Esophagus squamous epithelium (tissue), 5 donors: Measurements from ENCODE around the gene APOBEC3A. TPM values are rescaled to one million over a fixed set of nuclear protein-coding genes. Genes with fewer than 3 reads are reported as not detected.
A peak's percentile ranks its signal among the peaks of the same experiment; 100 is the strongest.

Experiments
- DNase-seq: peaks from one replicate; lab custom pipeline; 2025; lab: John Stamatoyannopoulos, UW
- H3K27ac ChIP-seq, 4 donors: fragments of 200-600 bp; sonication (generic); one replicate each; pipeline ENCODE4 v1.5.1; 2016 to 2019; ENCODE audit warnings: mild to moderate bottlenecking in 1 of 4
- H3K27me3 ChIP-seq, 4 donors: fragments of 200-600 bp; sonication (generic); 1 replicate in 3 of 4; 2 replicates in 1 of 4; pipeline versions ENCODE4 v1.5.1 to v1.6.0; 2017 to 2021; ENCODE audit warnings: antibody characterized with exemption in 1 of 4
- H3K36me3 ChIP-seq, 3 donors: fragments of 200-600 bp; sonication (generic); one replicate each; pipeline ENCODE4 v1.5.1; 2016 to 2019
- H3K4me1 ChIP-seq, 3 donors: fragments of 200-600 bp; sonication (generic); one replicate each; pipeline ENCODE4 v1.5.1; 2017 to 2019
- H3K4me3 ChIP-seq, 4 donors: fragments of 200-600 bp; sonication (generic); 1 replicate in 3 of 4; 2 replicates in 1 of 4; pipeline ENCODE4 v1.5.1; 2016 to 2019; ENCODE audit warnings: mild to moderate bottlenecking in 2 of 4, moderate library complexity in 1 of 4
- H3K9me3 ChIP-seq, 3 donors: fragments of 200-600 bp; sonication (generic); one replicate each; pipeline ENCODE4 v1.5.1; 2016 to 2019
- CTCF ChIP-seq, 6 experiments: fragments of 450-650 bp in 4 of 6; fragments of 200-600 bp in 2 of 6; sonication (generic) in 2 of 6; IDR thresholded peaks; one replicate each; pipeline ENCODE4 v1.5.1; 2016 to 2019; ENCODE audit warnings: antibody characterized with exemption in 6 of 6, mild to moderate bottlenecking in 4 of 6, moderate library complexity in 4 of 6
- POLR2A ChIP-seq, 4 donors: fragments of 450-650 bp; IDR thresholded peaks; one replicate each; pipeline ENCODE4 v1.6.1; 2017; ENCODE audit warnings: antibody characterized with exemption in 4 of 4, mild to moderate bottlenecking in 4 of 4, moderate library complexity in 3 of 4
- whole genome bisulfite sequencing, 2 donors: methylation state at CpG; one replicate each; pipeline ENCODE4 v1.1.5; 2018; 5-methylcytosine and 5-hydroxymethylcytosine counted together
- intact Hi-C: fragments of 100-400 bp; cut with DNase I; formaldehyde crosslinking; loops from one replicate; pipeline ENCODE4 v1.15.0; 2022
- total RNA-seq, 4 donors: library from RNA; depleted of rRNA; stranded (reverse); fragments of >200 nt; gene quantifications; one replicate each; pipeline ENCODE4 v1.1.0, GENCODE V29; 2016
- donor health status: DM: yes; HTN: yes; CAD: no.

Gene APOBEC3A
- total RNA-seq, 4 donors from 2014 or later: 0.57 to 27.3 (median 1.3) TPM

GRCh38 chr22:38963872-38964271, 6.5 kb downstream of the APOBEC3A start:
- Histone ChIP-seq H3K36me3 (no peaks in the 10 kb centered on the region), H3K9me3 (no peaks in the 10 kb centered on the region), H3K4me3 (no peak overlapping the region), H3K27me3 (peaks cover 0 to 18% (median 0%) of the 10 kb centered on the region in 4 donors), H3K27ac (peak overlapping the region in 1 of 4 donors; percentile 36), H3K4me1 (peaks cover 0 to 18% (median 7%) of the 10 kb centered on the region in 3 donors)
- DNase-seq: no peak
- intact Hi-C loops: no loop called here
- no peak for TF ChIP-seq POLR2A (IDR thresholded peaks at IDR 0.05)
- no peak for TF ChIP-seq CTCF (IDR thresholded peaks at IDR 0.05)
- 25 to 30% methylated on average over 8 to 9 of the region's 9 CpGs for WGBS, 2 donors

- no peak for DNase-seq
- no peaks in the 10 kb centered on the region for H3K36me3 ChIP-seq
- TF ChIP-seq CTCF (IDR thresholded peaks at IDR 0.05) (no peak), POLR2A (IDR thresholded peaks at IDR 0.05) (no peak)
- no peak overlapping the region for H3K4me3 ChIP-seq
- H3K4me1 ChIP-seq: peaks cover 0 to 18% (median 7%) of the 10 kb centered on the region in 3 donors
- no peak overlapping the region for H3K27ac ChIP-seq
- H3K9me3 ChIP-seq: no peaks in the 10 kb centered on the region
- WGBS, 2 donors: 50 to 100% methylated on average over 1 to 2 of the region's 7 CpGs
- intact Hi-C loops: no loop called here
- H3K27me3 ChIP-seq: peaks cover 0 to 18% (median 0%) of the 10 kb centered on the region in 4 donors
These were observed 6.9 kb downstream of the APOBEC3A start for GRCh38 chr22:38964306-38964705.

- no peak overlapping the region for H3K4me3 ChIP-seq
- TF ChIP-seq POLR2A (IDR thresholded peaks at IDR 0.05) (no peak), CTCF (IDR thresholded peaks at IDR 0.05) (no peak)
- no peaks in the 10 kb centered on the region for H3K36me3 ChIP-seq
- WGBS, 2 donors: 75% methylated on average over 2 of the region's 4 CpGs; no CpG with 5 or more reads in 1 of the 2 donors
- H3K9me3 ChIP-seq: no peaks in the 10 kb centered on the region
- peaks cover 0 to 18% (median 7%) of the 10 kb centered on the region in 3 donors for H3K4me1 ChIP-seq
- peaks cover 0 to 22% (median 0%) of the 10 kb centered on the region in 4 donors for H3K27me3 ChIP-seq
- no peak for DNase-seq
- intact Hi-C loops: no loop called here
- no peak overlapping the region for H3K27ac ChIP-seq
These were observed 7.6 kb downstream of the APOBEC3A start for GRCh38 chr22:38964989-38965388.

- intact Hi-C loops: no loop called here
- H3K27ac ChIP-seq: no peak overlapping the region
- H3K9me3 ChIP-seq: no peaks in the 10 kb centered on the region
- H3K4me3 ChIP-seq: no peak overlapping the region
- no peaks in the 10 kb centered on the region for H3K36me3 ChIP-seq
- TF ChIP-seq CTCF (IDR thresholded peaks at IDR 0.05) (no peak), POLR2A (IDR thresholded peaks at IDR 0.05) (no peak)
- peaks cover 0 to 29% (median 0%) of the 10 kb centered on the region in 4 donors for H3K27me3 ChIP-seq
- DNase-seq: no peak
- 69 to 92% methylated on average over 5 to 7 of the region's 14 CpGs for WGBS, 2 donors
- peaks cover 0 to 18% (median 7%) of the 10 kb centered on the region in 3 donors for H3K4me1 ChIP-seq
These were observed 8.4 kb downstream of the APOBEC3A start for GRCh38 chr22:38965614-38966379.

- TF ChIP-seq POLR2A (IDR thresholded peaks at IDR 0.05) (no peak), CTCF (IDR thresholded peaks at IDR 0.05) (no peak)
- Histone ChIP-seq H3K36me3 (no peaks in the 10 kb centered on the region), H3K27me3 (peaks cover 0 to 32% (median 0%) of the 10 kb centered on the region in 4 donors), H3K27ac (no peak overlapping the region), H3K4me1 (peaks cover 0 to 18% (median 7%) of the 10 kb centered on the region in 3 donors), H3K9me3 (no peaks in the 10 kb centered on the region), H3K4me3 (no peak overlapping the region)
- WGBS, 2 donors: 62 to 65% methylated on average over 3 of the region's 5 CpGs
- intact Hi-C loops: no loop called here
- no peak for DNase-seq
These were observed 8.9 kb downstream of the APOBEC3A start for GRCh38 chr22:38966380-38966702.
